Testis (tissue), 3 donors: ENCODE measurements around the gene ZDHHC7. TPM values are rescaled to one million over a fixed set of nuclear protein-coding genes. Genes with fewer than 3 reads are reported as not detected.
A peak's percentile ranks its signal among the peaks of the same experiment; 100 is the strongest.

Experiments used
- DNase-seq: peaks from one replicate; pipeline ENCODE4 v3.0.0-alpha.2; 2019
- H3K27ac ChIP-seq, 2 donors: fragments of 200-600 bp; sonication (generic); one replicate each; pipeline ENCODE4 v1.5.1; 2019
- H3K27me3 ChIP-seq: fragments of 200-600 bp; sonication (generic); one replicate; pipeline ENCODE4 v1.5.1; 2019
- H3K36me3 ChIP-seq: fragments of 200-600 bp; sonication (generic); one replicate; pipeline ENCODE4 v1.5.1; 2017; ENCODE audit warnings: low read depth; ENCODE audit errors: missing control alignments
- H3K4me1 ChIP-seq: fragments of 200-600 bp; sonication (generic); one replicate; pipeline ENCODE4 v1.5.1; 2019
- H3K4me3 ChIP-seq, 2 donors: fragments of 200-600 bp; sonication (generic); one replicate each; pipeline ENCODE4 v1.5.1; 2017 to 2019
- H3K9me3 ChIP-seq: fragments of 200-600 bp; sonication (generic); one replicate; pipeline ENCODE4 v1.5.1; 2017
- CTCF ChIP-seq, 3 experiments: fragments of 450-650 bp in 2 of 3; fragments of 200-600 bp in 1 of 3; sonication (generic) in 1 of 3; IDR thresholded peaks; one replicate each; pipeline ENCODE4 v1.5.1; 2016 to 2019; ENCODE audit warnings: antibody characterized with exemption in 3 of 3, mild to moderate bottlenecking in 2 of 3, moderate library complexity in 1 of 3
- POLR2A ChIP-seq: fragments of 450-650 bp; IDR thresholded peaks from one replicate; pipeline ENCODE4 v1.6.1; 2017; ENCODE audit warnings: antibody characterized with exemption, mild to moderate bottlenecking, moderate library complexity
- WGBS, 2 donors: methylation state at CpG; one replicate each; pipeline ENCODE4 v1.1.5; 2018; 5-methylcytosine and 5-hydroxymethylcytosine counted together
- intact Hi-C: fragments of 100-400 bp; cut with DNase I; formaldehyde crosslinking; loops from one replicate; pipeline ENCODE4 v1.15.1; 2023; ENCODE audit warnings: low total_unique reads
- polyA plus RNA-seq: library from polyadenylated mRNA; stranded (reverse); fragments of 350-450 nt; fragmentation: Illumina TruSeq; extraction: RNeasy Lipid Tissue Mini Kit (QIAGEN cat#74804); gene quantifications from one replicate; pipeline ENCODE4 v1.2.3, GENCODE V29; 2014; ENCODE audit warnings: low read depth, low replicate concordance; ENCODE audit not compliant: insufficient read depth
- total RNA-seq, 2 donors: library from RNA; depleted of rRNA; stranded (reverse); fragments of >200 nt; gene quantifications; one replicate each; pipeline ENCODE4 v1.2.3, GENCODE V29; 2016

The ZDHHC7 gene
- total and polyA plus RNA-seq, 3 donors from 2014 or later, result 29.4 to 42.7 (median 35.0) TPM

GRCh38 chr16:84982434-84982833, 28.9 kb downstream of the ZDHHC7 start:
- no peaks in the 10 kb centered on the region for H3K27me3 ChIP-seq
- H3K27ac ChIP-seq, result no peak overlapping the region
- H3K9me3 ChIP-seq, result no peaks in the 10 kb centered on the region
- no peaks in the 10 kb centered on the region for H3K36me3 ChIP-seq
- DNase-seq, result peak; percentile 64
- WGBS, 2 donors, result 56 to 67% methylated on average over 9 of the region's 9 CpGs
- H3K4me3 ChIP-seq, result no peak overlapping the region
- peaks cover 11% of the 10 kb centered on the region for H3K4me1 ChIP-seq
- intact Hi-C loops, result no loop called here
- TF ChIP-seq POLR2A (no peak), CTCF (IDR thresholded peaks at IDR 0.05) (no peak)

- no peak overlapping the region for H3K27ac ChIP-seq
- no peak overlapping the region for H3K4me3 ChIP-seq
- no peaks in the 10 kb centered on the region for H3K9me3 ChIP-seq
- no peaks in the 10 kb centered on the region for H3K27me3 ChIP-seq
- TF ChIP-seq CTCF (IDR thresholded peaks at IDR 0.05) (no peak), POLR2A (no peak)
- 82 to 83% methylated on average over 4 of the region's 4 CpGs for WGBS, 2 donors
- intact Hi-C loops, result no loop called here
- H3K36me3 ChIP-seq, result no peaks in the 10 kb centered on the region
- DNase-seq, result no peak
- H3K4me1 ChIP-seq, result peaks cover 11% of the 10 kb centered on the region
Observed at GRCh38 chr16:84979516-84979915, 31.8 kb downstream of the ZDHHC7 start.

- no peaks in the 10 kb centered on the region for H3K36me3 ChIP-seq
- DNase-seq, result no peak
- H3K9me3 ChIP-seq, result no peaks in the 10 kb centered on the region
- WGBS, 2 donors, result 83 to 91% methylated on average over 13 to 17 of the region's 17 CpGs
- no peaks in the 10 kb centered on the region for H3K27me3 ChIP-seq
- intact Hi-C loops, result no loop called here
- no peak overlapping the region for H3K27ac ChIP-seq
- peaks cover 8% of the 10 kb centered on the region for H3K4me1 ChIP-seq
- H3K4me3 ChIP-seq, result no peak overlapping the region
- TF ChIP-seq POLR2A (no peak), CTCF (IDR thresholded peaks at IDR 0.05) (no peak)
Observed at GRCh38 chr16:84976644-84977400, 34.5 kb downstream of the ZDHHC7 start.

- no peak overlapping the region for H3K4me3 ChIP-seq
- no peaks in the 10 kb centered on the region for H3K36me3 ChIP-seq
- no peak for TF ChIP-seq POLR2A
- TF ChIP-seq CTCF (IDR thresholded peaks at IDR 0.05), result no peak
- no peak overlapping the region for H3K27ac ChIP-seq
- intact Hi-C loops, result no loop called here
- H3K27me3 ChIP-seq, result no peaks in the 10 kb centered on the region
- no peaks in the 10 kb centered on the region for H3K9me3 ChIP-seq
- 92% methylated on average over 22 of the region's 22 CpGs for WGBS, 2 donors
- H3K4me1 ChIP-seq, result peaks cover 8% of the 10 kb centered on the region
- no peak for DNase-seq
Observed at GRCh38 chr16:84975522-84975921, 35.8 kb downstream of the ZDHHC7 start.

- H3K4me1 ChIP-seq, result peaks cover 8% of the 10 kb centered on the region
- no peaks in the 10 kb centered on the region for H3K36me3 ChIP-seq
- no peaks in the 10 kb centered on the region for H3K9me3 ChIP-seq
- no peaks in the 10 kb centered on the region for H3K27me3 ChIP-seq
- no peak overlapping the region for H3K27ac ChIP-seq
- TF ChIP-seq POLR2A (no peak), CTCF (IDR thresholded peaks at IDR 0.05) (no peak)
- 79 to 91% methylated on average over 12 of the region's 12 CpGs for WGBS, 2 donors
- H3K4me3 ChIP-seq, result no peak overlapping the region
- intact Hi-C loops, result no loop called here
- DNase-seq, result no peak
Observed at GRCh38 chr16:84975066-84975465, 36.3 kb downstream of the ZDHHC7 start.
